PC-3 (cell line): ENCODE results near the gene PAK3. TPM values are rescaled to one million over a fixed set of nuclear protein-coding genes. Genes with fewer than 3 reads are reported as not detected.

Source experiments
- ATAC-seq: fragments of 200-7000 bp; cut with Tn5 transposase; 2 replicates; pipeline ENCODE4 v1.9.1; 2020; ENCODE audit warnings: mild to moderate bottlenecking, moderate library complexity
- BruUV-seq: library from RNA; stranded (reverse); fragments of 400-500 nt; replicated peaks from 2 replicates; lab custom pipeline; 2021; lab: Mats Ljungman, UMichigan
- CTCF ChIA-PET: fragments of 300-600 bp; sonication (Branson Sonifier 250); formaldehyde crosslinking; loops from one replicate; lab custom pipeline; 2022; ENCODE audit warnings: antibody characterized with exemption; lab: Charles Lee
- POLR2A ChIA-PET: fragments of 300-600 bp; sonication (Branson Sonifier 250); formaldehyde crosslinking; loops from one replicate; lab custom pipeline; 2022; ENCODE audit warnings: antibody characterized with exemption; ENCODE audit not compliant: unreplicated experiment; lab: Charles Lee
- DNase-seq: peaks from one replicate; pipeline ENCODE4 v3.0.0-alpha.2; 2015
- H2AFZ ChIP-seq: fragments of 300-600 bp; sonication (generic); 2 replicates; pipeline ENCODE4 v1.6.0; 2016; ENCODE audit warnings: antibody characterized with exemption, low read length
- H3F3A ChIP-seq: fragments of 300-600 bp; sonication (generic); one replicate; pipeline ENCODE4 v1.6.0; 2017; ENCODE audit warnings: antibody characterized with exemption, low read length, control low read depth, mild to moderate bottlenecking; ENCODE audit not compliant: unreplicated experiment
- H3K27ac ChIP-seq: fragments of 300-600 bp; sonication (generic); 2 replicates; pipeline ENCODE4 v1.5.1; 2016; ENCODE audit warnings: mild to moderate bottlenecking, low read length
- H3K27me3 ChIP-seq: fragments of 300-600 bp; sonication (generic); 2 replicates; pipeline ENCODE4 v1.6.1; 2016; ENCODE audit warnings: low read length, mixed read lengths
- H3K36me3 ChIP-seq: fragments of 300-600 bp; sonication (generic); 2 replicates; pipeline ENCODE4 v1.6.1; 2016; ENCODE audit warnings: low read depth, mixed run types, low read length, mixed read lengths
- H3K4me1 ChIP-seq: fragments of 300-600 bp; sonication (generic); 2 replicates; pipeline ENCODE4 v1.5.1; 2016; ENCODE audit warnings: low read length; ENCODE audit not compliant: insufficient read depth
- H3K4me2 ChIP-seq: fragments of 300-600 bp; sonication (generic); 2 replicates; pipeline ENCODE4 v1.6.0; 2016; ENCODE audit warnings: low read length
- H3K4me3 ChIP-seq: fragments of 300-600 bp; sonication (generic); 2 replicates; pipeline ENCODE4 v1.5.1; 2016; ENCODE audit warnings: mild to moderate bottlenecking, low read length, mixed read lengths
- H3K79me2 ChIP-seq: fragments of 300-600 bp; sonication (generic); 2 replicates; pipeline ENCODE4 v1.6.1; 2017; ENCODE audit warnings: low read length, mixed read lengths
- H3K9ac ChIP-seq: fragments of 300-600 bp; sonication (generic); 2 replicates; pipeline ENCODE4 v1.6.0; 2016; ENCODE audit warnings: mild to moderate bottlenecking, low read length
- H3K9me2 ChIP-seq: fragments of 300-600 bp; sonication (generic); replicated peaks from 2 replicates; pipeline ENCODE4 v1.6.1; 2016; ENCODE audit warnings: mixed run types, low read length, mixed read lengths
- H3K9me3 ChIP-seq: fragments of 300-600 bp; sonication (generic); 2 replicates; pipeline ENCODE4 v1.6.1; 2016; ENCODE audit warnings: low read length, mixed read lengths
- H4K20me1 ChIP-seq: fragments of 300-600 bp; sonication (generic); 2 replicates; pipeline ENCODE4 v1.6.1; 2016; ENCODE audit warnings: low read length, mixed read lengths
- CTCF ChIP-seq: fragments of 300-600 bp; sonication (generic); conservative IDR thresholded peaks from 2 replicates; pipeline ENCODE4 v1.5.1; 2017; ENCODE audit warnings: antibody characterized with exemption, low read depth, mild to moderate bottlenecking, low read length
- EZH2 ChIP-seq: fragments of 300-600 bp; sonication (generic); IDR thresholded peaks from one replicate; pipeline ENCODE4 v1.6.1; 2017; ENCODE audit warnings: antibody characterized with exemption, mild to moderate bottlenecking, low read length; ENCODE audit not compliant: unreplicated experiment
- EZH2phosphoT487 ChIP-seq: fragments of 300-600 bp; sonication (generic); IDR thresholded peaks from 2 replicates; pipeline ENCODE4 v1.6.1; 2018; ENCODE audit warnings: mild to moderate bottlenecking, antibody characterized with exemption, low read length, borderline replicate concordance
- intact Hi-C: fragments of 100-400 bp; cut with micrococcal nuclease; formaldehyde crosslinking; loops from 2 replicates; pipeline ENCODE4 v1.9.0; 2023
- total RNA-seq: library from RNA; depleted of rRNA; stranded (reverse); fragments of >200 nt; gene quantifications from 2 replicates; pipeline ENCODE4 v1.2.3, GENCODE V29; 2014

Gene PAK3
- total RNA-seq, 1 experiment from 2014 or later, result 2.0 TPM

- Histone ChIP-seq H3K4me3 (no peak overlapping the region), H3K4me1 (no peaks in the 10 kb centered on the region), H3F3A (no peaks in the 10 kb centered on the region), H4K20me1 (no peaks in the 10 kb centered on the region), H3K9me3 (no peaks in the 10 kb centered on the region), H3K27me3 (no peaks in the 10 kb centered on the region), H3K27ac (no peak overlapping the region), H3K9me2 (no peaks in the 10 kb centered on the region), H3K36me3 (no peaks in the 10 kb centered on the region), H3K4me2 (no peak overlapping the region), H3K79me2 (no peaks in the 10 kb centered on the region), H2AFZ (no peak overlapping the region), H3K9ac (no peak overlapping the region)
- ATAC-seq, result peak; percentile 91
- intact Hi-C loops, result no loop called here
- POLR2A ChIA-PET, result interaction anchor here (0.6 kb wide), 1 partner anchor 1249 kb away, joined by 5 read pairs; no protein-coding TSS in a partner anchor
- CTCF ChIA-PET, result no interaction called here
- TF ChIP-seq CTCF (no peak), EZH2phosphoT487 (no peak), EZH2 (no peak)
- DNase-seq, result peak; percentile 23
- no TSS peak for BruUV-seq
Observed at GRCh38 chrX:111133389-111133788, 37.4 kb downstream of the PAK3 start.

- H3K4me2 ChIP-seq, result no peak overlapping the region
- H3K79me2 ChIP-seq, result no peaks in the 10 kb centered on the region
- H4K20me1 ChIP-seq, result no peaks in the 10 kb centered on the region
- H3K27ac ChIP-seq, result no peak overlapping the region
- H3K27me3 ChIP-seq, result no peaks in the 10 kb centered on the region
- no peaks in the 10 kb centered on the region for H3K36me3 ChIP-seq
- BruUV-seq, result no TSS peak
- TF ChIP-seq EZH2, result no peak
- no peak for TF ChIP-seq EZH2phosphoT487
- no peak for TF ChIP-seq CTCF
- H3K9me2 ChIP-seq, result no peaks in the 10 kb centered on the region
- H3K9ac ChIP-seq, result no peak overlapping the region
- DNase-seq (no peak), ATAC-seq (no peak)
- H2AFZ ChIP-seq, result no peak overlapping the region
- ChIA-PET POLR2A (no interaction called here), CTCF (no interaction called here)
- H3F3A ChIP-seq, result no peaks in the 10 kb centered on the region
- H3K4me3 ChIP-seq, result no peak overlapping the region
- no peaks in the 10 kb centered on the region for H3K9me3 ChIP-seq
- H3K4me1 ChIP-seq, result no peaks in the 10 kb centered on the region
- intact Hi-C loops, result no loop called here
Observed at GRCh38 chrX:111145878-111146277, 49.9 kb downstream of the PAK3 start.

GRCh38 chrX:111151764-111152163 is 55.8 kb downstream of the PAK3 start:
- ChIA-PET POLR2A (no interaction called here), CTCF (no interaction called here)
- Histone ChIP-seq H3K4me2 (no peak overlapping the region), H4K20me1 (no peaks in the 10 kb centered on the region), H3K36me3 (no peaks in the 10 kb centered on the region), H3K27ac (no peak overlapping the region), H3K9me3 (no peaks in the 10 kb centered on the region), H3K4me3 (no peak overlapping the region), H3K9ac (no peak overlapping the region), H3K9me2 (no peaks in the 10 kb centered on the region), H3K27me3 (no peaks in the 10 kb centered on the region), H3K79me2 (no peaks in the 10 kb centered on the region), H3F3A (no peaks in the 10 kb centered on the region), H2AFZ (no peak overlapping the region), H3K4me1 (peaks cover 5% of the 10 kb centered on the region; the same call in 1 of the 2 replicates)
- TF ChIP-seq CTCF (no peak), EZH2phosphoT487 (no peak), EZH2 (no peak)
- no TSS peak for BruUV-seq
- ATAC-seq (peak; percentile 95), DNase-seq (peak; percentile 61)
- intact Hi-C loops, result no loop called here
